Measurements from ENCODE around the gene GSK3A. TPM values are rescaled to one million over a fixed set of nuclear protein-coding genes. Genes with fewer than 3 reads are reported as not detected.

The GSK3A gene
- total and polyA plus RNA-seq, 9 of the 15 experiments (the other 6 are each of a cell fraction or from before 2014, with no cell fraction given): 0.62 to 90.7 (median 33.3) TPM

GRCh38 chr19:42229855-42230351 lies 12.5 kb downstream of the GSK3A start (continued):
- TF ChIP-seq, protein P1, sequence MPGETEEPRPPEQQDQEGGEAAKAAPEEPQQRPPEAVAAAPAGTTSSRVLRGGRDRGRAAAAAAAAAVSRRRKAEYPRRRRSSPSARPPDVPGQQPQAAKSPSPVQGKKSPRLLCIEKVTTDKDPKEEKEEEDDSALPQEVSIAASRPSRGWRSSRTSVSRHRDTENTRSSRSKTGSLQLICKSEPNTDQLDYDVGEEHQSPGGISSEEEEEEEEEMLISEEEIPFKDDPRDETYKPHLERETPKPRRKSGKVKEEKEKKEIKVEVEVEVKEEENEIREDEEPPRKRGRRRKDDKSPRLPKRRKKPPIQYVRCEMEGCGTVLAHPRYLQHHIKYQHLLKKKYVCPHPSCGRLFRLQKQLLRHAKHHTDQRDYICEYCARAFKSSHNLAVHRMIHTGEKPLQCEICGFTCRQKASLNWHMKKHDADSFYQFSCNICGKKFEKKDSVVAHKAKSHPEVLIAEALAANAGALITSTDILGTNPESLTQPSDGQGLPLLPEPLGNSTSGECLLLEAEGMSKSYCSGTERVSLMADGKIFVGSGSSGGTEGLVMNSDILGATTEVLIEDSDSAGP (CRISPR knock-in tag; IDR thresholded peaks at IDR 0.05): no peak
- TF ChIP-seq SUPT5H (IDR thresholded peaks at IDR 0.05) (peak; percentile 64), ZBTB12 (CRISPR knock-in tag; IDR thresholded peaks at IDR 0.05) (no peak), EP300 (IDR thresholded peaks at IDR 0.05; ENCODE audit: low read length) (peak; percentile 32; the same call in 1 of the 2 replicates), TCF3 (CRISPR knock-in tag; IDR thresholded peaks at IDR 0.05) (peak; percentile 49), MAFG (tag; conservative IDR thresholded peaks at IDR 0.05) (peak; percentile 74), ZNF224 (CRISPR knock-in tag; IDR thresholded peaks at IDR 0.05) (no peak), HDAC2 (IDR thresholded peaks at IDR 0.05) (peak; percentile 36; the same call in 1 of the 2 replicates), MED1 (CRISPR knock-in tag; IDR thresholded peaks at IDR 0.05; ENCODE audit: borderline replicate concordance) (no peak), SIN3A (IDR thresholded peaks at IDR 0.05; ENCODE audit: borderline replicate concordance in 2 of 2, control insufficient read depth in 1 of 2, low read depth in 2 of 2, low read length in 2 of 2) (peak in 1 of 2 experiments; percentile 40; a peak in 1 of 4 replicates), STAT5A (IDR thresholded peaks at IDR 0.05; ENCODE audit: borderline replicate concordance, low read length) (no peak), CEBPB (tag; IDR thresholded peaks at IDR 0.05) (no peak), SLC30A9 (CRISPR knock-in tag; IDR thresholded peaks at IDR 0.05) (no peak)
- TF ChIP-seq, protein P2, sequence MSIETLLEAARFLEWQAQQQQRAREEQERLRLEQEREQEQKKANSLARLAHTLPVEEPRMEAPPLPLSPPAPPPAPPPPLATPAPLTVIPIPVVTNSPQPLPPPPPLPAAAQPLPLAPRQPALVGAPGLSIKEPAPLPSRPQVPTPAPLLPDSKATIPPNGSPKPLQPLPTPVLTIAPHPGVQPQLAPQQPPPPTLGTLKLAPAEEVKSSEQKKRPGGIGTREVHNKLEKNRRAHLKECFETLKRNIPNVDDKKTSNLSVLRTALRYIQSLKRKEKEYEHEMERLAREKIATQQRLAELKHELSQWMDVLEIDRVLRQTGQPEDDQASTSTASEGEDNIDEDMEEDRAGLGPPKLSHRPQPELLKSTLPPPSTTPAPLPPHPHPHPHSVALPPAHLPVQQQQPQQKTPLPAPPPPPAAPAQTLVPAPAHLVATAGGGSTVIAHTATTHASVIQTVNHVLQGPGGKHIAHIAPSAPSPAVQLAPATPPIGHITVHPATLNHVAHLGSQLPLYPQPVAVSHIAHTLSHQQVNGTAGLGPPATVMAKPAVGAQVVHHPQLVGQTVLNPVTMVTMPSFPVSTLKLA (conservative IDR thresholded peaks at IDR 0.05): peak; percentile 70 to 73
- TF ChIP-seq, protein P3, sequence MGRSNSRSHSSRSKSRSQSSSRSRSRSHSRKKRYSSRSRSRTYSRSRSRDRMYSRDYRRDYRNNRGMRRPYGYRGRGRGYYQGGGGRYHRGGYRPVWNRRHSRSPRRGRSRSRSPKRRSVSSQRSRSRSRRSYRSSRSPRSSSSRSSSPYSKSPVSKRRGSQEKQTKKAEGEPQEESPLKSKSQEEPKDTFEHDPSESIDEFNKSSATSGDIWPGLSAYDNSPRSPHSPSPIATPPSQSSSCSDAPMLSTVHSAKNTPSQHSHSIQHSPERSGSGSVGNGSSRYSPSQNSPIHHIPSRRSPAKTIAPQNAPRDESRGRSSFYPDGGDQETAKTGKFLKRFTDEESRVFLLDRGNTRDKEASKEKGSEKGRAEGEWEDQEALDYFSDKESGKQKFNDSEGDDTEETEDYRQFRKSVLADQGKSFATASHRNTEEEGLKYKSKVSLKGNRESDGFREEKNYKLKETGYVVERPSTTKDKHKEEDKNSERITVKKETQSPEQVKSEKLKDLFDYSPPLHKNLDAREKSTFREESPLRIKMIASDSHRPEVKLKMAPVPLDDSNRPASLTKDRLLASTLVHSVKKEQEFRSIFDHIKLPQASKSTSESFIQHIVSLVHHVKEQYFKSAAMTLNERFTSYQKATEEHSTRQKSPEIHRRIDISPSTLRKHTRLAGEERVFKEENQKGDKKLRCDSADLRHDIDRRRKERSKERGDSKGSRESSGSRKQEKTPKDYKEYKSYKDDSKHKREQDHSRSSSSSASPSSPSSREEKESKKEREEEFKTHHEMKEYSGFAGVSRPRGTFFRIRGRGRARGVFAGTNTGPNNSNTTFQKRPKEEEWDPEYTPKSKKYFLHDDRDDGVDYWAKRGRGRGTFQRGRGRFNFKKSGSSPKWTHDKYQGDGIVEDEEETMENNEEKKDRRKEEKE (IDR thresholded peaks at IDR 0.05; ENCODE audit: borderline replicate concordance in 1 of 2, control insufficient read depth in 1 of 2, low read depth in 2 of 2, low read length in 1 of 2): no peak
- TF ChIP-seq, protein P4, sequence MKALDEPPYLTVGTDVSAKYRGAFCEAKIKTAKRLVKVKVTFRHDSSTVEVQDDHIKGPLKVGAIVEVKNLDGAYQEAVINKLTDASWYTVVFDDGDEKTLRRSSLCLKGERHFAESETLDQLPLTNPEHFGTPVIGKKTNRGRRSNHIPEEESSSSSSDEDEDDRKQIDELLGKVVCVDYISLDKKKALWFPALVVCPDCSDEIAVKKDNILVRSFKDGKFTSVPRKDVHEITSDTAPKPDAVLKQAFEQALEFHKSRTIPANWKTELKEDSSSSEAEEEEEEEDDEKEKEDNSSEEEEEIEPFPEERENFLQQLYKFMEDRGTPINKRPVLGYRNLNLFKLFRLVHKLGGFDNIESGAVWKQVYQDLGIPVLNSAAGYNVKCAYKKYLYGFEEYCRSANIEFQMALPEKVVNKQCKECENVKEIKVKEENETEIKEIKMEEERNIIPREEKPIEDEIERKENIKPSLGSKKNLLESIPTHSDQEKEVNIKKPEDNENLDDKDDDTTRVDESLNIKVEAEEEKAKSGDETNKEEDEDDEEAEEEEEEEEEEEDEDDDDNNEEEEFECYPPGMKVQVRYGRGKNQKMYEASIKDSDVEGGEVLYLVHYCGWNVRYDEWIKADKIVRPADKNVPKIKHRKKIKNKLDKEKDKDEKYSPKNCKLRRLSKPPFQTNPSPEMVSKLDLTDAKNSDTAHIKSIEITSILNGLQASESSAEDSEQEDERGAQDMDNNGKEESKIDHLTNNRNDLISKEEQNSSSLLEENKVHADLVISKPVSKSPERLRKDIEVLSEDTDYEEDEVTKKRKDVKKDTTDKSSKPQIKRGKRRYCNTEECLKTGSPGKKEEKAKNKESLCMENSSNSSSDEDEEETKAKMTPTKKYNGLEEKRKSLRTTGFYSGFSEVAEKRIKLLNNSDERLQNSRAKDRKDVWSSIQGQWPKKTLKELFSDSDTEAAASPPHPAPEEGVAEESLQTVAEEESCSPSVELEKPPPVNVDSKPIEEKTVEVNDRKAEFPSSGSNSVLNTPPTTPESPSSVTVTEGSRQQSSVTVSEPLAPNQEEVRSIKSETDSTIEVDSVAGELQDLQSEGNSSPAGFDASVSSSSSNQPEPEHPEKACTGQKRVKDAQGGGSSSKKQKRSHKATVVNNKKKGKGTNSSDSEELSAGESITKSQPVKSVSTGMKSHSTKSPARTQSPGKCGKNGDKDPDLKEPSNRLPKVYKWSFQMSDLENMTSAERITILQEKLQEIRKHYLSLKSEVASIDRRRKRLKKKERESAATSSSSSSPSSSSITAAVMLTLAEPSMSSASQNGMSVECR (CRISPR knock-in tag; IDR thresholded peaks at IDR 0.05): no peak
